GM21786 (cell line): Measurements from ENCODE around the gene KBTBD8.
A peak's percentile ranks its signal among the peaks of the same experiment; 100 is the strongest.

Experiments
- ATAC-seq: cut with Tn5 transposase; IDR thresholded peaks from one replicate; pipeline ENCODE4 v1.9.1; 2021; ENCODE audit not compliant: unreplicated experiment

The KBTBD8 gene, protein sequence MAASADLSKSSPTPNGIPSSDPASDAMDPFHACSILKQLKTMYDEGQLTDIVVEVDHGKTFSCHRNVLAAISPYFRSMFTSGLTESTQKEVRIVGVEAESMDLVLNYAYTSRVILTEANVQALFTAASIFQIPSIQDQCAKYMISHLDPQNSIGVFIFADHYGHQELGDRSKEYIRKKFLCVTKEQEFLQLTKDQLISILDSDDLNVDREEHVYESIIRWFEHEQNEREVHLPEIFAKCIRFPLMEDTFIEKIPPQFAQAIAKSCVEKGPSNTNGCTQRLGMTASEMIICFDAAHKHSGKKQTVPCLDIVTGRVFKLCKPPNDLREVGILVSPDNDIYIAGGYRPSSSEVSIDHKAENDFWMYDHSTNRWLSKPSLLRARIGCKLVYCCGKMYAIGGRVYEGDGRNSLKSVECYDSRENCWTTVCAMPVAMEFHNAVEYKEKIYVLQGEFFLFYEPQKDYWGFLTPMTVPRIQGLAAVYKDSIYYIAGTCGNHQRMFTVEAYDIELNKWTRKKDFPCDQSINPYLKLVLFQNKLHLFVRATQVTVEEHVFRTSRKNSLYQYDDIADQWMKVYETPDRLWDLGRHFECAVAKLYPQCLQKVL

DNA sequence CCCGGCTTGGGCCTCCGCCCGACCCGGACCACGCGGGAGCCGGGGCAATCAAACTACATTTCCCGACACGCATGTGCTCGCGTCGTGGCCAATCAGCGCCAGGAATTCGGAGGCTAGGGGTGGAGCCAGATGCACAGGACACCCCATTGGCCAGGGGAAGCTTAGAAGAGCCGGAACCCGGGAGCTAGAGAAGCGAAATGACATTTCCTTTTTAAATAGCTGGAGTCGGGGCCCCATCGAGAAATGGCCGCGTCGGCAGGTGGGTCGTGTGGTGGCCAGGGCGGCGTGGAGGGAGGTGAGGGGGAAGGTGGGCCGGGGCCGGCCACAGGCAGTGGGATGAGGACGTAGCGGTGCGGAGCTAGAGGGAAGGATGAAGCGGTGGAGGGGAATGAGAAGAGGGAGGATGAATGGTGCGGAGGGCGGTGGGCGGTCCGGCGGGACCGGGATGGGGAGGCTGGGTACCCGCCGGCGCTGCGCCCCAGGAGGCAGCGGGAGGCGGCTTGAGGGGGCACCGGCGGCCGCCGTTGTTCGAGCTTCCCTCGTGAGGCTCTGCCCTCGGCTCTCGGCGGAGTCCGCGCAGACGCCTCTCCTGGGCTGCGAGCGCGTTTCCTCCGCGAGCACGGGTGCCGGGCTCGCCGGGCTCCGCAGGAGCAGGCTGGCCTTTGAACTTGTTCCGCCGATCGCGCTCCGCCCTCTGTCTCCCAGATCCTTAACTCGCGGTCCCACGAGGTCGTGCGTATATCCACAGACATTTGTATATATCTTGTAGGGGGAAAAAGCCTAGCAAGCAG is at the start of gene KBTBD8:
TSS of gene KBTBD8 (plus strand) at position 195 of the 791 bp plus-strand sequence. CDS start at position 244, 49 bp downstream.
- peak; percentile 92 for ATAC-seq

DNA sequence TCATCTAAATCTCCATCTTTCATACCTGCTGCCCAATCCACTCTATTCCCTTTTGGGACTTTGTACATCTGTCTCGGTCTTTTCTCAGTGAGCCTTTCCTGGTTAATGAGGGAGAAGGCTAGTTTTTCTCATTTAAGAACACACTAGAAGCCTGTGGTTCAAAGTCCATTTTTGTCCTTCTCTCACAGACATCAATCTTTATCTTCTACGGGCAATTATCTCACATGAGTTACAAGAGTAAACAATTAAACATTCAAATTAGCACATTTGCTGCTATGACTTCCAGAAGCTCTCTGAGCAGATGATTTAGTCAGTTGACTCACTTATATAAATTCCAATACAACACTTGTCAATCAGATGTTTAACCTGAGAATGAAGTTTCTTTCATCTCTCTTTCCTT is 49.3 kb upstream of the KBTBD8 start:
- ATAC-seq: no peak

DNA sequence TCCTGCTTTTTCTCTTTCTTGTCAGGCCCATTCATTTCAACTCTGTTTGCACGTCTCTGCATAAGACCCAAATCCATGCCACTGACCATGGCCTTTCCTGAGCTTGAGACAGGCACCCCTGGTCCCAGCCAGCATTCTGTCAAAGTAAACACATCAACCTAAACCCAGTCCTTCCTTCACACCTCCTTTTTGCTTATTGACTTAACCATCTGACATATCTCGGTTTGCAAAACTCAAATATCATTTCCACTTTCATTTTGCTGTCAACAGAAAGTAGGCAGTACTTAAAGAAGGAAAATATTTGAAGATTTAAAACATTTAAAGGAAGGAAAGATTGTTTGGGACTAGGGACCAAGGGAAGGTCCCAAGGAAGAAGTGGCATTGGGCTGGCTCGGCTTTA is 48.2 kb upstream of the KBTBD8 start:
- ATAC-seq: no peak

DNA sequence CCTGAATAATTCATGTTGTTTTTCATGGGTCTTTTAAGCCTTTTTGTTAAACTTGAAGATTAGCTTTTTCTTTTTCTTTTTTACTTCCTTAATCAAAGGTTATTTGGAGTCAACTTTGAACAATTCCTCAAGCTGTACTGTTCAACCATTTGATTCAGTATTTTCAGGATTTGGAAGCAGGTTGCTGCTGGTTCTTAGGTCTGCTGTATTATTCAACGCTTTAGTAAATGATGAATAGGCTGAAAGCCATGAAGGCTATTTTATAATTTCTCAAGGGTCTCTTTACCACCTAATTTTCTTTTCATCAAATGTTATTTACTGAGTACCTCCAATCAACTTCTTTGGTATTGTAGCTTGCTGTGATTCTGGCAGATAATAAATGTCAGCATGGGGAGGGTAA is 45.8 kb upstream of the KBTBD8 start:
- no peak for ATAC-seq

DNA sequence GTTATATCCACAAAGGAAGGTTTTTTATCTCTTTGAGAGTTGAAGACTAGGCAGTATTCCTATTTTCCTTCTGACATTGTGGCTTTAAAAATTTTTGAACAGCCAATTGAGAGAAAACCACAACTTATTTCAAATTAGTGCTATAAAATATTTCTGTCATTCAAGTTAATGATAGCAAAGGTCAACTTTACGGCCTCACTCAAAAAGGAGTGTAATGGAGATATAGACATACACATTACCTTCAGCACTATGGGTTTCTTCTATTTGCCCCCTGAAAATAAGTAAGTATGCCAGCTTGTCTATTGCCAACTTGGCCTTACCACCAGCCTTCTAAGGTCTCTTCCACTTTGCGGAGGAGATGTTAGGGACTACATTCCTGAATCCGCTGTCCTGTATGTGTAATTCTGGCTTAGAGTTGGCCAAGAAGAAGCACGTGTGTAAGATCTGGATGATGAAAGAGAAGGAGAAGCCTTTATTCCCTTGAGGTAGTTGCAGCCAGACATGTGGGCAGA is 44.1 kb upstream of the KBTBD8 start:
- ATAC-seq: no peak

DNA sequence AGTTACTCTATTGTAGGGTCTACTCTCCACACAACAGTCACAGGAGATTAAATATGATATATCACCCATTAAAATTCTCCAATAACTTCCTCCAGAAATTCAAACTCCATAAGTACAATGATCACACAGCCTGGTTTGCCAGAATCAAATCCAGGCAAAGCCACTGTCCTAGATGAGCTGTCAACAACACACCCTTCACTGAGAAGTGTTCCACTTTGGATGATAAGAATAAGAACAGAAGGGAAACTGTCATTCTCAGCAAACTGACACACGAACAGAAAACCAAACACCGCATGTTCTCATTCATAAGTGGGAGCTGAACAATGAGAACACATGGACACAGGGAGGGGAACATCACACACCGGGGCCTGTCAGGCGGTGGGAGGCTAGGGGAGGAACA is 41.4 kb upstream of the KBTBD8 start:
- ATAC-seq: no peak

DNA sequence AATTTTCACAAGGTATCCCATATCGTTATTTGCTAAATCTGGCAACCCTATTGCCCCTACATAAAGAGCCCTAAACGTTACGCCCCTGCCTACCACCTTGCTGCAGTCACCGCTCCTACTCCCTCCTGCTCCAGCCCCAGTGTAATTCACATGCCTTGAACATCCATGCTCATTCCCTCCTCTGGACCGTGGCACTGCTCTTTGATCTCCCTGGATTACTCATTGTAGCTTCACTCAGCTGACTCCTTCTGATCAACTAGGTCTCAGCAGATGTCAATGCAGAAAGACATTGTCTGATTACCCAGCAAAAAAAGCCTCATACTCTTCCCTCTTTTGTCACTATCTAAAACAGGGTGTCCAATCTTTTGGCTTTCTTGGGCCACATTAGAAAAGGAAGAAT is 40.7 kb upstream of the KBTBD8 start:
- no peak for ATAC-seq

DNA sequence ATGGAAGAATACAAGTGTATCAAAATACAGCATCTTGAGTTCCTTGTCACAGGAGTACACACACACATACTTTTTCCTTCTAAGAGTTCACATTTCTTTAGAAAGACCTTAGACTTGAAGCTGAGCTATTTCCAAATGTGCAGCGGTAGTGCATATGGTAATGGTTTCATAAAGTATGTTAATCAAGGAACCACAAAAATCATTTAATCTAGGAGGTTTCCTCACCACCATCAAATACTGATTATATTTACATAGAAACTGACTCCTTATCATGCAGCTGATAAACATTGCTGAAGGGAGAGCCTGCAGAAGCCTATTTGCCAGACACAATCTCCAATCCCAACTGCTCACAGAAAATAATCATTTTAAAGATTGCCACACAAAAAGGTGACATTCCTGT is 40.0 kb upstream of the KBTBD8 start:
- no peak for ATAC-seq

DNA sequence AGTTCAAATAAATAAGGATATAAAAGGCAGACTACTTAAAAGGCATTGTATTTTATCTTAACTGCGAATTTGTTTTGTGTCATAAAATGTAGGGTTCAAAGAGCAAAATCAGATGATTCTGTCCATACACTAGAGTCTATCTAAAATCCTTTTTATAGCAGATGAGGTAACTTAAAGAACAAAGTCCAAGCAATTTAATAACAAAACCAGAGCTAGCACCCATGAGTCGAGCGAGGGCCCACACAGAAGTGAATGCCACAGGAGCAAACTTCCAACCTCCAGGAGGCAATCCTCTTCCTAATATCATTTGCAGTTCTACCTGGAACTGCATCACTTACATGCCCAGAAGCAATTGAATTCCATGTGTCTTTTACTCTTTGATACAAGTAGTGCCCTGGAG is 35.4 kb upstream of the KBTBD8 start:
- no peak for ATAC-seq

DNA sequence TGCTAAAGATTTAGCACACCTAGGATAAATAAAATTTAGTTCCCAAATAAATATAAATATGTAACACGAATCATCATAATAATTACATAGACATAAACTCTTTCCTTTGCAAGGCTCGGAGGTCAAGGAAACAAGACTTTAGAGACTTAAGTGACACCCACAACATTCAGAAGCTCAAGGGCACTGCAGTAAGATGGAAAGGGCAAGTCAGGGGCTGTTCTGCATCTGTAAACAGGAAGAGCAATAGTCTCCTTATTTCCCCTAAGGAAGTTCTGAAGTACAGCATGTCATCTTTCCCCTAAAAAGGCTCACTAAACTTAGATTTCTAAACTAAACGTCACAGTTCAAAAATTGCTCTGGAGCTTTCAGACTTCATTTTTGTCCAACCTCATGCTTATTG is 26.9 kb upstream of the KBTBD8 start:
- ATAC-seq: no peak

DNA sequence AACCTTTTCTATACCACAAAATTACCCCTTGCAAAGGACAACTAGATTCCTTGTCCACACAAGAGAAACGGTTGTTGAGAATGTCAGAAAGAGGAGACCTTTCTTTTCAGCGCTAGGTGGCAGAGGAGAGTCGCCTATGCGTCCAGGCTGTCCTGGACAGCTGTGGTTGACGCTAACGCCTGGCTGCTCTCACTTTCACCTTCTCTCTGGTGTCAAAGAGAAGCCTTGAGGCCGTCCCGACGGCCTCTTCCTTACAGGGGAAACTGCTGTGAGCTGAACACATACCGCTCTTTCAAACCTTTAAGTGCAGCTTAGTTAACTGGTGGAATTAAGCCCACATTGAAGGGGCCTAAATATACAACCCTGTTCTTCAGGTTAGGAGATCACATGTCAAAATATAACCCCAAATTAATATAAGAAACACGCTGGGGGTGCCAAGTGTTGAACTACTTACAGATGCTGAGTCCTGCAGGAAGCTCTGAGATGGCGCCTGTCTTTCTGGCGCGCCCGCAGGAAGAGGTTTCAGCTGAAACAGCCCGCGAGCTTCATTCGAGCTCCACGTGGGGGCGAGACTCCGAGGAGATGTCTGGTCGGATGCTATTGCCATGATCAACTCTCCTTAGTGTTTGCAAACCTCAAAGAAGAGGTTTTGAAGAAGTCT is 26.1 kb upstream of the KBTBD8 start:
- peak; percentile 99 for ATAC-seq

DNA sequence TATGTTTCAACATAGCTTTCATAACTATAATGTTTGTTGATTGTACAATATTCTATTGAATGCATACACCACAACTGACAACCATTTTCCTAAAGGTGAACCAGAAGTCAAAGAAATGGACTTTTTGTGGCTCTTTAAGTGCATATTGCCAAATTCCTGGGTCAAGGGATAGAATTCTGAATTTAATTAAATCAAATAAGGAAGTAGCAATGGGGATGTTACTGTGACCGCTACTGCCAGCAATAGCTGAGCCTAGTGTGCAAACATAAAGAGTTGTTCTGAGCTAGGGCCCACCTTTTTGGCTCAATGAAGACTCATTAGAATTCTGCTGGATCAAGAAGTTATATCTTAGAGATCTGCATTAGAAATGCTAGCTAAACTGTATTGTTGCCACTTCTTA is 17.3 kb upstream of the KBTBD8 start:
- no peak for ATAC-seq

DNA sequence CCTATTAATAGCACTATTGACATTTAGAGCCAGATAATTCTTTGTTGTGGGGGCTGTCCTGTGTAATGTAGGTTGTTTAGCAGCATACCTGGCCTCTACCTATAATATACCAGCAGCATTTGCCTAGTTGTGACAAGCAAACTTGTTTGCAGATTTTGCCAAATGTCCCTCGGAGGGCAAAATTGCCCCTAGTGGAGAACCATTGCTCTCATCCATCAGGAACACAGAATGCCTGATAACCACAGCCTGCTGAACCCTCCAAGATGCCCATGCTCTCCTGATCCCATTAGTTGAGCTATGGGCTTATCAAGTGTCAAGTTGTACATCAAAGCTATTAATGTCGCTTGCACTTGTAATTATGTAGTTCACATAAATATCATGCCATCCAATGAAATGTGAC is 15.0 kb upstream of the KBTBD8 start:
- ATAC-seq: no peak

DNA sequence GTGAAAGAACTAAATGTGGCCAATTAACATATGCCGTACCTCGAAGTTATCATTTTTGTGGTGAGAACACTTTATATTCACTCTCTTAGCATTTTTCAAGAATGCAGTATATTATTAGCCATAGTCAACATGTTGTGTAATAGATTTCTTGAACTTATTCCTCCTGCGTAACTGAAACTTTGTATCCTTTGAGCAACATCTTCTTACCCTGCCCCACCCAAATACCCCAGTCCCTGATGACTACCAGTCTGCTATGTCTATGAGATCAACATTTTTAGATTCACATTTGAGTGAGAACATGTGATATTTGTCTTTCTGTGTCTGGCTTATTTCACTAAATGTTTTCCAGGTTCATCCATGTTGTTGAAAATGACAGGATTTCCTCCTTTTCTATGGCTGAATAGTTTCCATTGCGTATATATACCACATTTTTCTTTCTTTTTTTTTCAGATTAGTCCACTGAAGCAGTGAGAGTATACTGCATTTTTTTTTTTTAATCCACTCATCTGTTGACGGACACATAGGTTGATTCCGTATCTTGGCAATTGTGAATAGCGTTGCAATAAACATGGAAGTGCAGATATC is 12.7 kb upstream of the KBTBD8 start:
- no peak for ATAC-seq

DNA sequence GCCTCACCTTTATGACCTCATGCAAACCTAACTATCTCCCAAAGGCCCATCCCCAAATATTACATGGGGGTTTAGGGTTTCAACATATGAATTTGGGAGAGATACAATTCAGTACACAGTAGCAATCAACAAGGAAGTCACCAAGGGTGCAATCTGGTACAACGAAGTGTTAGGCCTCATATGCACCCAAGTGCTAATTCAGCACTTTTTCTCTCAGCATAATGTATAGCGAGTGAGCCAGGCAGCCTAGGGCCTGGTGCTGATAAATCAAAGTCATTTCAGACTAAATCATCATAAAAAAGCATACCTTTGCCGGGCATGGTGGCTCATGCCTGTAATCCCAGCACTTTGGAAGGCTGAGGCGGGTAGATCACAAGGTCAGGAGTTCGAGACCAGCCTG is 11.7 kb upstream of the KBTBD8 start:
- ATAC-seq: no peak

DNA sequence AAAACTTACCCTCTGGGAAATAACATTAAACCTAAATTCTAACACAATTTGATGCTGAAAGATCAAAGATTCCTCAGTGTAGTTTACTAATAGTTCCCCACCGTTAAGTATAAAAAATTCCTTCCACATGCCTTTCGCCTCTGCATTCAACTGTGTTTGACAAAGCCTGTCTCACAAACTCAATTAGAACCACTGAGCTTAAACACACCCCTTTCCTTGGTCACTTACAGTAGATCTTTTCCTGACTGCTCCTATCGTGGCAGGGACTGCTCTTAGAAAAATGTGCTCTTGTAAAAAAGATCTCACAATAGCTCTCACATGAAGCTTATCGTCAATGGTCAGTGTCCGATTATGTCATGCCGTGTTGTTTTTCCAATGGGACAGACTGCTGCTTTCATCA is 8.9 kb upstream of the KBTBD8 start:
- ATAC-seq: no peak

DNA sequence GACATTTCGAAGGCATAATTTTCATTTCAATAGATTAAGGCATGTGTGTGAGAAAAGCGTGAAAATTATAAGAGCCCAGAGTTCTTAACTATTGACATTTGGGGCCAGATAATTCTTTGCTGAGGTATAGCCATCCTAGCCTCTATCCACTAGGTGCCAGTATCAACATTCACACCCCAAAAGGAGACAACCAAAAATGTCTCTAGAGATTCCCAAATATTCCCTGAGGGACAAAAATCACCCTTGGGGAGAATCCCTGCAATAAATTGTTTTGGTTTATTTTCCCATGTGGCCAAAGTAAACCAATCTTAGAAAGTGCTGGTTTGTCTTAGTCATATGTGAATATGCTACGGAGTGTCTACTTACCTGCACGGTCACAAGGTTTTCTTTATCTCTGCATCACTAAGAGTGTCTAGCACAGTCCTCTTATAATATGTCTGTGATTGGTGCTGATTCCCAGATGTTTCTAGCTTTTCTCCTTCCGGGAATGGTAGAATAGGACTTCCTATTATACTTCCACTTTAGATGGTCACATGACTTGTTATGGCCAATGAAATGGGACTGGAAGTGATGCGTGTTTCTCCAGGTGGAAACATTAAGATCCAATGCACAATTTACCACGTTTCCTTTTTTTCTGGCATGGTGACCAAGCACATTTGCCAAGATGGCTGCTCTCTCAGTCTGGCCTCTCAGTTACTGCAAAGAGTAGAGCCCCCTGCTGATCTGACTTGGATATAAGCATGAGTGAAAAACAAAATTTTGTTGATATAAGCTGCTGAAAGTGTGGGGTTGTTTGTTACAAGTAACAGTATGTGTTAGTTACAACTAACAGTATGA is 8.0 kb upstream of the KBTBD8 start:
- peak; percentile 74 for ATAC-seq

DNA sequence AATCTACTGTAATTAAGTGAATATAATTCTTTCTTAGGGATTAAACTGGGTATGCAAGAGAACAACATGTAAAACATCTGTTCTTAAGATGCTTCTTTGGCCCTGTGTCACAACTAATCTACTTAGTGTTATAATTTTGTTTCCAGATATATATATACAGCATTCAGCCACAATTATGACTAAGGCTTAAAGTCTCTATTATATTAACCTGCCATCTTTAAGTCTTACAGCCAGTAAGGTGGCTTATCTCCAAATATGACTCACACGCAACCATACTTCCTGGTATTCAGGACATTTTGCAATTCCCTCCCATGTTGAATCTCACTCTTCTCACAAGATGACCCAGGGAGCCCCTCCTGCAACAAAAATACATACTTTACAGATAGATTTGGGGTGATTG is 6.6 kb upstream of the KBTBD8 start:
- no peak for ATAC-seq

DNA sequence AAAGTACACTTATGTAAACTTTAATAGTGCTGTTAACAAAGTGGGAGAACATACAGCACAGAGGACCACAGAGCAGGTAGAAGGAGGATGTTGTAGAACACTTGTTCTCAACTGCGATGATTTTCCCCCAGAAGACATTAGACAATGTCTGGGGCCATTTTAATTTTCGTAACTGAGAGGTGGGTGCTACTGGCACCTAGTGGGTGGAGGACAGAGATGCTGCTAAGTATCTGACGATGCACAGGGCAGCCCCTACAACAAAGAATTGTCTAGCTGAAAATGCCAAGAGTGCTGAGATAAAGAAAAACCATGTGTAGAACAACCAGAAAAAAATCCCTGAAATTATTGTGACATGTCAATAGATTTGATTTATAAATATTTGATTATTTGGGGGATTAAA is 5.0 kb upstream of the KBTBD8 start:
- no peak for ATAC-seq

DNA sequence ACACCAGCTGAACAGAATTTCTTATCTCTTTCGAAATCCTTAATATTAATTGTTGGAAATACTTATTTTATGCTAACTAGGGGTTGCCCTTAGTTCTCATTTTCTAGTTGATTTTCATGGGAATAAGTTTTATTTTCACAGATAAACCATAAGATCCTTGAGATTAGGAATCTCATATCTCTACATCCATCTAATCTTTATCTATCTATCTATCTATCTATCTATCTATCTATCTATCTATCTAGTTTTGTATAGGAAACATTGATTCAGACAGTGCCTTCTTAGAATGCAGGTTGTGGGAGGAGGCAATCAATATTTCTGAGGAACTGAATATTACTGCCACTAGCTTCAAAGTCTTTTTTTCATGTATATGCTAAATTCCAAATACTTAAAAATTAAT is 3.5 kb upstream of the KBTBD8 start:
- no peak for ATAC-seq
